Lung (tissue), 12 donors: ENCODE measurements around the gene ELAPOR1. TPM values are rescaled to one million over a fixed set of nuclear protein-coding genes. Genes with fewer than 3 reads are reported as not detected.

Source experiments
- ATAC-seq: fragments of 200-7000 bp; cut with Tn5 transposase; one replicate; pipeline ENCODE4 v1.9.1; 2020; ENCODE audit warnings: moderate number of reproducible peaks; ENCODE audit not compliant: insufficient read depth, low FRiP score
- DNase-seq, 3 donors: peaks; one replicate each; pipeline ENCODE4 v3.0.0-alpha.2; 2013 to 2017
- H3K27ac ChIP-seq, 2 donors: one replicate each; pipeline ENCODE4 v1.5.1; 2013; ENCODE audit warnings: mild to moderate bottlenecking in 2 of 2, moderate library complexity in 2 of 2, control low read depth in 1 of 2, inconsistent platforms in 1 of 2, low read depth in 1 of 2, low read length in 1 of 2
- H3K27me3 ChIP-seq, 3 donors: one replicate each; pipeline ENCODE4 v1.5.1; 2013; ENCODE audit warnings: low read length in 2 of 3; ENCODE audit not compliant: control insufficient read depth in 3 of 3, insufficient read depth in 3 of 3
- H3K36me3 ChIP-seq, 4 donors: one replicate each; pipeline ENCODE4 v1.5.1; 2013; ENCODE audit warnings: low read length in 4 of 4, mild to moderate bottlenecking in 1 of 4, moderate library complexity in 1 of 4; ENCODE audit not compliant: control insufficient read depth in 4 of 4, insufficient read depth in 4 of 4
- H3K4me1 ChIP-seq, 5 donors: one replicate each; pipeline ENCODE4 v1.5.1; 2013; ENCODE audit warnings: low read length in 5 of 5, mild to moderate bottlenecking in 2 of 5, moderate library complexity in 1 of 5; ENCODE audit not compliant: control insufficient read depth in 5 of 5, insufficient read depth in 5 of 5
- H3K4me3 ChIP-seq: one replicate; pipeline ENCODE4 v1.5.1; 2013; ENCODE audit warnings: mild to moderate bottlenecking, control low read depth, moderate library complexity
- H3K9ac ChIP-seq, 2 donors: one replicate each; pipeline ENCODE4 v1.5.1; 2013; ENCODE audit warnings: low read length in 2 of 2, control low read depth in 1 of 2; ENCODE audit not compliant: insufficient read depth in 1 of 2
- H3K9me3 ChIP-seq, 4 donors: one replicate each; pipeline ENCODE4 v1.5.1; 2013; ENCODE audit warnings: low read length in 3 of 4, mild to moderate bottlenecking in 1 of 4, moderate library complexity in 1 of 4; ENCODE audit not compliant: control insufficient read depth in 4 of 4, insufficient read depth in 3 of 4
- WGBS, 2 donors: extraction: QIAGEN DNeasy Blood & Tissue Kit; methylation state at CpG; one replicate each; pipeline ENCODE4 v1.1.7; 2013; 5-methylcytosine and 5-hydroxymethylcytosine counted together
- polyA plus RNA-seq, 2 donors: library from polyadenylated mRNA; stranded (reverse); fragments of 200-250 nt; gene quantifications; one replicate each; pipeline ENCODE4 v1.2.1, GENCODE V29; 2013
- total RNA-seq, 2 donors: library from RNA; depleted of rRNA in 1 of 2; stranded (reverse); fragments of >200 nt in 1 of 2; gene quantifications; one replicate each; pipeline ENCODE4 v1.2.1, GENCODE V29; 2014 to 2021
- TF ChIP-seq, protein P1 (sequence below): IDR thresholded peaks from 2 replicates; pipeline ENCODE4 v1.5.1; 2012; ENCODE audit warnings: mild to moderate bottlenecking; ENCODE audit errors: control extremely low read depth, extremely low read depth
- donor health status: control.
- donor health status: control.
- donor health status: Bipolar disorder and iron deficiency.
- donor health status: healthy.
- donor health status: DM: yes; HTN: yes; CAD: no.

Gene ELAPOR1
- total and polyA plus RNA-seq, 4 donors = 3.3 to 25.0 (median 8.0) TPM

DNA sequence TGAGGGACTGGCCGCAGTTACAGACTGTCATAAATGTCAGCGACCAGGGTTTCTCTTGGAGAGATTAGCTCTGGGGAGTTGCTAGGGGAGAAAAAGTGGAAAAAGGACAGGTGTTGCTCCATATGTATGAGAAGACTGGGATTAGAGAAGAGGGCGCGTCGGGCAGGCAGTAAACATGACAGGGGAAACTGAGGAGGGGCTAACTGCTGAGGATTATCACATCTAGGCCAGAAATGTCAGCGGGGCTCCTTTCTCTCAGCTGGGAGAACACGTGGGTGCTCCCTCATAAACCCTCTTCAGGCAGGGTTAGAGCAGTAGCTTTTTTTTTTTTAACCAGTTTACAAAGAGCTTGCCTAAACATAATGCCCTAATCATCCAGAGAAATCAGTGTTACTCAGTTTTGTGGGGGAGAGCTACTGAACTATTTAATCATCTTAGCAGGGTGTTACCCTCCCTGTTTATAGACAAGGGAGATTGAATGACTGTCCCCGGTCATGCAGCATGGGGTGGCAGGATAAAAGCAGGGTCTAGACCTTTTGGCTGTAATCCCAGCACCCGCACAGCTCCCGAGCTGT is 35.2 kb downstream of the ELAPOR1 start:
- no peak for DNase-seq
- WGBS, 2 donors = 79 to 82% methylated on average over 10 of the region's 10 CpGs
- Histone ChIP-seq H3K9me3 (no peaks in the 10 kb centered on the region), H3K36me3 (no peaks in the 10 kb centered on the region), H3K27ac (no peak overlapping the region), H3K27me3 (no peaks in the 10 kb centered on the region), H3K4me3 (no peak overlapping the region), H3K4me1 (peaks cover 0 to 14% (median 0%) of the 10 kb centered on the region in 5 donors), H3K9ac (no peak overlapping the region)
- TF ChIP-seq, protein P1, sequence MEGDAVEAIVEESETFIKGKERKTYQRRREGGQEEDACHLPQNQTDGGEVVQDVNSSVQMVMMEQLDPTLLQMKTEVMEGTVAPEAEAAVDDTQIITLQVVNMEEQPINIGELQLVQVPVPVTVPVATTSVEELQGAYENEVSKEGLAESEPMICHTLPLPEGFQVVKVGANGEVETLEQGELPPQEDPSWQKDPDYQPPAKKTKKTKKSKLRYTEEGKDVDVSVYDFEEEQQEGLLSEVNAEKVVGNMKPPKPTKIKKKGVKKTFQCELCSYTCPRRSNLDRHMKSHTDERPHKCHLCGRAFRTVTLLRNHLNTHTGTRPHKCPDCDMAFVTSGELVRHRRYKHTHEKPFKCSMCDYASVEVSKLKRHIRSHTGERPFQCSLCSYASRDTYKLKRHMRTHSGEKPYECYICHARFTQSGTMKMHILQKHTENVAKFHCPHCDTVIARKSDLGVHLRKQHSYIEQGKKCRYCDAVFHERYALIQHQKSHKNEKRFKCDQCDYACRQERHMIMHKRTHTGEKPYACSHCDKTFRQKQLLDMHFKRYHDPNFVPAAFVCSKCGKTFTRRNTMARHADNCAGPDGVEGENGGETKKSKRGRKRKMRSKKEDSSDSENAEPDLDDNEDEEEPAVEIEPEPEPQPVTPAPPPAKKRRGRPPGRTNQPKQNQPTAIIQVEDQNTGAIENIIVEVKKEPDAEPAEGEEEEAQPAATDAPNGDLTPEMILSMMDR = no peak
- ATAC-seq = no peak

DNA sequence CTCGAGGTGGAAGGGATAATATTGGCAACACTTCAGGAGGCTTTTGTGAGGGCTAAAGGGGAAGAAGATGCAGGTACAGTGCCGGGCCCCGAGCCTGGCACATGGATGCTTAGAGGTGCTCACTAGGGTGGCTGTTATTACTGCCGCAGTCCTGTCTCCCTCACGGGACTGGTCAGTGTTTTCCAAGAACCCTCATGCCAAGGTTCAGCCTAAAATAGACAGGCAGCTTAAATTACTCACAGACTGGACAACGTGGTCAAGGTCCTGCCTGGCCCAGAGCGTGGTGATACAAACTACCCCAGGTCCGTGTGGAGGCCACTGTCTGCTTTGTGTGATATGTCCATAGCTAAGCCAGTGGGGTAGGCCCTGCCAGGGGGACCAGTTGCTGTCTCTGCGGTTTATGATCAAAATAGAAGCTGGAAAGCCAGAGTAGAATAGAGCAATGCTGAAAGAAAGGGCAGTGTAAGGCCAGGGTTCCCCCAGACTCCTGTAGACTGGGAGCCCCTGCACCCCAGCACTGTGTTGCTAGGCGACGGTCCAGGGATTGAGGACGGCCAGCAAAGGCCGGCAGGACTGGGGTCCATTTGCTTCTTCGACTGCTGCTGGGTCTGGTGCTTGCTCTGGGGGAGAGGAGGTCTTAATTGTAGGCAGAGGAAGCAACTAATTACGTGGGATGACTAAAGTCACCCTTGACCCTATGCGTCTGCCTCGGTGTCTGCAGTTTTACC is 36.1 kb downstream of the ELAPOR1 start:
- Histone ChIP-seq H3K4me1 (peaks cover 0 to 14% (median 0%) of the 10 kb centered on the region in 5 donors), H3K27me3 (no peaks in the 10 kb centered on the region), H3K9me3 (no peaks in the 10 kb centered on the region), H3K9ac (no peak overlapping the region), H3K27ac (no peak overlapping the region), H3K36me3 (no peaks in the 10 kb centered on the region), H3K4me3 (no peak overlapping the region)
- 77 to 88% methylated on average over 17 of the region's 17 CpGs for WGBS, 2 donors
- no peak for ATAC-seq
- TF ChIP-seq, protein P1 = no peak
- DNase-seq = no peak

- Histone ChIP-seq H3K4me1 (peaks cover 0 to 14% (median 0%) of the 10 kb centered on the region in 5 donors), H3K4me3 (no peak overlapping the region), H3K9ac (no peak overlapping the region), H3K27me3 (no peaks in the 10 kb centered on the region), H3K9me3 (no peaks in the 10 kb centered on the region), H3K27ac (peak overlapping the region in 1 of 2 donors; percentile 0), H3K36me3 (no peaks in the 10 kb centered on the region)
- ATAC-seq (peak; percentile 72), DNase-seq (peak; percentile 18 to 33 (median 21))
- 68 to 85% methylated on average over 5 of the region's 5 CpGs for WGBS, 2 donors
- TF ChIP-seq, protein P1 = no peak
Measured at GRCh38 chr1:109151146-109151990, 37.5 kb downstream of the ELAPOR1 start.
